ENCODE results near the gene DECR2.

GRCh38 chr16:396605-397004 lies 5.1 kb upstream of the DECR2 start:
- TF ChIP-seq CTCF (IDR thresholded peaks at IDR 0.05), result no peak
- no peak for TF ChIP-seq ZFX (IDR thresholded peaks at IDR 0.05; ENCODE audit: borderline replicate concordance)
